Calu3 (cell line): ENCODE results near the gene SCN2B. TPM values are rescaled to one million over a fixed set of nuclear protein-coding genes. Genes with fewer than 3 reads are reported as not detected.

ENCODE experiments used
- BruUV-seq: library from RNA; stranded (reverse); fragments of 400-500 nt; replicated peaks from 2 replicates; lab custom pipeline; 2021; lab: Mats Ljungman, UMichigan
- CTCF ChIA-PET: fragments of 300-600 bp; sonication (Branson Sonifier 250); formaldehyde crosslinking; loops from one replicate; lab custom pipeline; 2022; ENCODE audit warnings: antibody characterized with exemption; lab: Charles Lee
- DNase-seq: peaks from one replicate; pipeline ENCODE4 v3.0.0; 2022
- H3K27ac Mint-ChIP-seq: one replicate; pipeline ENCODE4 v1.8.0; 2022; ENCODE audit warnings: mixed read lengths; ENCODE audit not compliant: unreplicated experiment
- H3K27me3 Mint-ChIP-seq: one replicate; pipeline ENCODE4 v1.8.0; 2022; ENCODE audit warnings: mixed read lengths; ENCODE audit not compliant: unreplicated experiment
- H3K36me3 Mint-ChIP-seq: one replicate; pipeline ENCODE4 v1.8.0; 2022; ENCODE audit warnings: mild to moderate bottlenecking, moderate library complexity, mixed read lengths; ENCODE audit not compliant: insufficient read depth, unreplicated experiment
- H3K4me1 Mint-ChIP-seq: one replicate; pipeline ENCODE4 v1.8.0; 2022; ENCODE audit warnings: mild to moderate bottlenecking, low read depth, mixed read lengths; ENCODE audit not compliant: unreplicated experiment
- H3K4me3 Mint-ChIP-seq: one replicate; pipeline ENCODE4 v1.8.0; 2022; ENCODE audit warnings: mild to moderate bottlenecking, low read depth, moderate library complexity, mixed read lengths; ENCODE audit not compliant: unreplicated experiment
- H3K9me3 Mint-ChIP-seq: one replicate; pipeline ENCODE4 v1.8.0; 2022; ENCODE audit warnings: low read depth, mixed read lengths; ENCODE audit not compliant: unreplicated experiment
- CTCF ChIP-seq: fragments of 200-600 bp; IDR thresholded peaks from one replicate; pipeline ENCODE4 v1.8.0; 2022; ENCODE audit warnings: antibody characterized with exemption; ENCODE audit not compliant: unreplicated experiment
- intact Hi-C: fragments of 100-400 bp; cut with micrococcal nuclease; formaldehyde crosslinking; loops from one replicate; pipeline ENCODE4 v1.10.0; 2022; ENCODE audit not compliant: unreplicated experiment
- total RNA-seq: library from RNA; stranded (reverse); gene quantifications from 2 replicates; pipeline ENCODE4 v1.2.3, GENCODE V29; 2022

Gene SCN2B
- total RNA-seq, 1 experiment from 2014 or later: not detected

- Mint-ChIP-seq H3K27ac (no peak overlapping the region), H3K4me3 (no peak overlapping the region), H3K4me1 (no peaks in the 10 kb centered on the region), H3K9me3 (no peaks in the 10 kb centered on the region), H3K27me3 (peaks cover 71% of the 10 kb centered on the region), H3K36me3 (no peaks in the 10 kb centered on the region)
- intact Hi-C loops: no loop called here
- no peak for TF ChIP-seq CTCF
- no TSS peak for BruUV-seq
- DNase-seq: no peak
- CTCF ChIA-PET: no interaction called here
These were observed 11.6 kb downstream of the SCN2B start for GRCh38 chr11:118164885-118165284.

- Mint-ChIP-seq H3K27me3 (peaks cover 71% of the 10 kb centered on the region), H3K4me3 (no peak overlapping the region), H3K4me1 (no peaks in the 10 kb centered on the region), H3K27ac (no peak overlapping the region), H3K36me3 (no peaks in the 10 kb centered on the region), H3K9me3 (no peaks in the 10 kb centered on the region)
- intact Hi-C loops: no loop called here
- DNase-seq: no peak
- TF ChIP-seq CTCF: no peak
- CTCF ChIA-PET: interaction anchor here (1.1 kb wide), 1 partner anchor 12 kb away, joined by 3 read pairs; no protein-coding TSS in a partner anchor
- BruUV-seq: no TSS peak
These were observed 12.9 kb downstream of the SCN2B start for GRCh38 chr11:118163494-118163893.

- H3K27me3 Mint-ChIP-seq: peaks cover 71% of the 10 kb centered on the region
- no peak overlapping the region for H3K4me3 Mint-ChIP-seq
These were observed 13.6 kb downstream of the SCN2B start for GRCh38 chr11:118162846-118163245.

DNA sequence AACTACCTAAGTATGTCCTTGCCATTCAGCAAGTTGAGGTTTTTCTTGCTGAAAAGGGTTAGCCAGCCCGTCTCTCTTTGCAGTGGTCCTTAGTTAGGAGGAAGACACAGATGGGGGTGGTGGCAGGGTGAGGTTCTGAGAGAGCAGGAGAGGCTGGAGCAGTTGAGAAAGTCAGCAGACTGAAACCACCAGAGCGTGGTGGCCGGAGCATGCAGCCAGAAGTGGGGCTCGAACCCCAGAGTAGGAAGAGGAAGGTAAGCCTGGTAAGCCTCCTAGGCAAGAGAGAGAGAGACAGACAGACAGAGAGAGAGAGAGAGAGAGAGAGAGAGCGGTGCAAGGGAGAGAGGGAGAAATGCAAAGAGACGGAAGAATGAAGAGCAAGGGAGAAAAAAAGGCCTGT, 14.7 kb downstream of the SCN2B start:
- Mint-ChIP-seq H3K27ac (no peak overlapping the region), H3K4me1 (no peaks in the 10 kb centered on the region), H3K27me3 (peaks cover 81% of the 10 kb centered on the region), H3K4me3 (no peak overlapping the region), H3K36me3 (no peaks in the 10 kb centered on the region), H3K9me3 (no peaks in the 10 kb centered on the region)
- no peak for DNase-seq
- no TSS peak for BruUV-seq
- no peak for TF ChIP-seq CTCF
- intact Hi-C loops: no loop called here
- CTCF ChIA-PET: no interaction called here

More at GRCh38 chr11:118162846-118163245, 13.6 kb downstream of the SCN2B start:
- TF ChIP-seq CTCF: no peak
- H3K9me3 Mint-ChIP-seq: no peaks in the 10 kb centered on the region
- no peaks in the 10 kb centered on the region for H3K4me1 Mint-ChIP-seq
- H3K27ac Mint-ChIP-seq: no peak overlapping the region
- intact Hi-C loops: no loop called here
- no peak for DNase-seq
- H3K36me3 Mint-ChIP-seq: no peaks in the 10 kb centered on the region
- CTCF ChIA-PET: interaction anchor here (1.1 kb wide), 1 partner anchor 12 kb away, joined by 3 read pairs; no protein-coding TSS in a partner anchor
- BruUV-seq: no TSS peak
